T-helper 1 cell (primary cell): ENCODE measurements around the gene RIC1.
"Not testable (repeated sequence)": the region's sequence is repeated elsewhere in the genome, so short reads cannot be mapped to it uniquely, and the experiment has no call there.

Source experiments
- DNase-seq, 5 donors: peaks; one replicate each; pipeline ENCODE4 v3.0.0-alpha.2; 2012 to 2020
- total RNA-seq, 4 donors: gene quantifications; one replicate each; lab custom pipeline; 2026; lab: John Stamatoyannopoulos, UW

RIC1 gene, protein sequence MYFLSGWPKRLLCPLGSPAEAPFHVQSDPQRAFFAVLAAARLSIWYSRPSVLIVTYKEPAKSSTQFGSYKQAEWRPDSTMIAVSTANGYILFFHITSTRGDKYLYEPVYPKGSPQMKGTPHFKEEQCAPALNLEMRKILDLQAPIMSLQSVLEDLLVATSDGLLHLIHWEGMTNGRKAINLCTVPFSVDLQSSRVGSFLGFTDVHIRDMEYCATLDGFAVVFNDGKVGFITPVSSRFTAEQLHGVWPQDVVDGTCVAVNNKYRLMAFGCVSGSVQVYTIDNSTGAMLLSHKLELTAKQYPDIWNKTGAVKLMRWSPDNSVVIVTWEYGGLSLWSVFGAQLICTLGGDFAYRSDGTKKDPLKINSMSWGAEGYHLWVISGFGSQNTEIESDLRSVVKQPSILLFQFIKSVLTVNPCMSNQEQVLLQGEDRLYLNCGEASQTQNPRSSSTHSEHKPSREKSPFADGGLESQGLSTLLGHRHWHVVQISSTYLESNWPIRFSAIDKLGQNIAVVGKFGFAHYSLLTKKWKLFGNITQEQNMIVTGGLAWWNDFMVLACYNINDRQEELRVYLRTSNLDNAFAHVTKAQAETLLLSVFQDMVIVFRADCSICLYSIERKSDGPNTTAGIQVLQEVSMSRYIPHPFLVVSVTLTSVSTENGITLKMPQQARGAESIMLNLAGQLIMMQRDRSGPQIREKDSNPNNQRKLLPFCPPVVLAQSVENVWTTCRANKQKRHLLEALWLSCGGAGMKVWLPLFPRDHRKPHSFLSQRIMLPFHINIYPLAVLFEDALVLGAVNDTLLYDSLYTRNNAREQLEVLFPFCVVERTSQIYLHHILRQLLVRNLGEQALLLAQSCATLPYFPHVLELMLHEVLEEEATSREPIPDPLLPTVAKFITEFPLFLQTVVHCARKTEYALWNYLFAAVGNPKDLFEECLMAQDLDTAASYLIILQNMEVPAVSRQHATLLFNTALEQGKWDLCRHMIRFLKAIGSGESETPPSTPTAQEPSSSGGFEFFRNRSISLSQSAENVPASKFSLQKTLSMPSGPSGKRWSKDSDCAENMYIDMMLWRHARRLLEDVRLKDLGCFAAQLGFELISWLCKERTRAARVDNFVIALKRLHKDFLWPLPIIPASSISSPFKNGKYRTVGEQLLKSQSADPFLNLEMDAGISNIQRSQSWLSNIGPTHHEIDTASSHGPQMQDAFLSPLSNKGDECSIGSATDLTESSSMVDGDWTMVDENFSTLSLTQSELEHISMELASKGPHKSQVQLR (N-terminal part only)
- 49.2 to 66.5 (median 60.8) reads per million in 4 donors for total RNA-seq

DNA sequence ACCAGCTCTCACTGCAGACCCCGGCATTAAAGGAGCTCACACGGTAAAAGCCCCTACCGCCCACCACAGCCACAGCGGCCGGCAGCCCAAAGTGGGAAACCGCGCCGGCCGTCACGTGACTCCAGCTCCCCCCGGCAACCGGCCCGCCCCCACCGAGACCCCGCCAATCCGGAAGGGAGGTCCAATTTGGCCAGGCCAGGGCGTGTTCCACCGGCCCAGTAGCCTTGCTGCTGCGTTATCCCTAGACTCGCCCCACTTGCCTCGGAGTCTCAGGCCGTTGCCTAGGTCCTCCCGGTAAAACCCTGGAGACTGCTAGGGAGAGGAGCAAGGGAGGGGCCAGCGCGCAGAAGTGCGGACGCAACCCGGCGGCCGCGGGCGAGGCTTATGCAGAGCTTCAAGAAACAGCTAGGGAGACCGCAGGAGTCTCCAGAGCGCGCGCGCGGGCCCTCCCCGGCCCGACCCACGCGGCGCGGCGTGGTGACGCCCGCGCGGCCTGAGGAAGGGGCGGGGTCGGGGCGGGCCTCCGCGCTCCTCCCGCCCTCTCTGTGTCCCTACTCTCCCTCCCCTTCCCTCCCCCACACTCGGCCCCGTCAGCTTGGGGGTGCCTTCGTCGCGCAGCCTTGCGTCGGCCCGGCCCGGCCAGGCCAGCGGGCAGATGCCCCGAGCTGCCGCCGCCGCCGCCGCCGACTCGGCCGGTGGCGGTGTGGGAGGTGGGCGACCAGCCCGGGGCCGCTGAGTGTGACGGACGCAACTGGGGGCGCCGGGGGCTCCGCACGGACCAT is at the start of gene RIC1:
Gene RIC1, plus strand, starts transcription at position 578 of the 782 bp plus-strand sequence. Its CDS starts 203 bp downstream, at position 781.
- peak; percentile 77 to 96 (median 84) for DNase-seq

DNA sequence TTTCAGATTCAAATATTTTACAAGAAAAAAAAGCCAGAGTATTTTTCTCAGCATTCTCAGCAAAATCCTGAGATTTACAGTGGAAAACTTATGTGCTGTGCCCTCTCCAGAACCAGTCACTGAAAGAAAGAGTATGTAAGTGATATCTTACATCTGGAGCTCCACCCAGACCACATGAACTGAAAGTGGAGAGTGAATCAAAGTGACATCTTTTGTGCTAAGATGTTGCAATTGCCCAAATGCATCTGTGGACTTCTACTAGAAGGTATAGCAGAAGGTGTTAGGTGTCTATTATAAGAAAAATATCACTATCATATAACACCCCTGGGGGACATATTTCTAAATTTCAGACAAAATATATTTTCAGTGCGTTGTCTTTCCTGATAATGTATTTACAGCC is 49.0 kb upstream of the RIC1 start:
- DNase-seq = peak in 1 of 5 donors; percentile 30

DNA sequence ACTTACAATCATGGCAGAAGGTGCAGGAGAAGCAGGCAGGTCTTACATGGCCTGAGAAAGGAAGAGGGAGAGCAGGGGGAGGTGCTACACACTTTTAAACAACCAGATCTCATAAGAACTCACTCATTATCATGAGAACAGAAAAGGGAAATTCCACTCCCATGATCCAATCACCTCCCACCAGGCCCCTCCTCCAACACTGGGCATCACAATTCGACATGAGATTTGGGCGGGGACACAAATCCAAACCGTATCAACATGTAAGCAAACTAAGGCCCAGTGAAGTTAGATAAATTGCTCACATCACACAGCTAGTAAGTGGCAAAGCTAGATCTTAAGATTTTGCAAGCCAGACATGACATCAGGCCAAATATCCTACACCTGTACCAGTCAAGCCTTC is 48.3 kb upstream of the RIC1 start:
- no peak for DNase-seq

DNA sequence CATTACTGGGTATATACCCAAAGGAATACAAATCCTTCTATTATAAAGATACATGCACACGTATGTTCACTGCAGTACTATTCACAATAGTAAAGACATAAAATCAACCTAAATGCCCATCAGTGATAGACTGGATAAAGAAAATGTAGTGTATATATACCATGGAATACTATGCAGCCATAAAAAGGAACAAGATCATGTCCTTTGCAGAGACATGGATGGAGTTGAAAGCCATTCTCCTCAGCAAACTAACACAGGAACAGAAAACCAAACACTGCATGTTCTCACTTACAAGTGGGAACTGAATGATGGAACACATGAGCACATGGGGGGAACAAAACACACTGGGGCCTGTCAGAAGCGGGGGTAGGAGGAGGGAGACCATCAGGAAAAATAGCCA is 47.2 kb upstream of the RIC1 start:
- DNase-seq = not testable (repeated sequence)

DNA sequence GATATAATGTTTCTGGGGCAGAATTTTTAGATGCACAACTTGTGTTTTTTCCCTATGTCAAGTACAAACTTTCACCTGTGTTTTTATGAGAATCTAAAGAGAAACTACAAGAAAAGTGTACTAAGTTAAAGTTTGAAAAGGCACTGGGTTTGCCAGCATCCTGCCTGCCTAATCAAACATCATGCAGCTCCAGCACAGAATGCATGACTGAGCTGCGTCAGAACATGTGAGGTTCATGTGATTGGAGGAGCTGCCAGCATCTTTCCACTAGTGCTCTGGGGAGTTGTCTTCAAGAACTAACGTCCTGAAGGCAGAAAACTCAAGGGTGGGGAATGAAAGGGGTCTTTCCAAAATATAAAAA is 46.1 kb upstream of the RIC1 start:
- DNase-seq = peak in 2 of 5 donors; percentile 6 to 78

DNA sequence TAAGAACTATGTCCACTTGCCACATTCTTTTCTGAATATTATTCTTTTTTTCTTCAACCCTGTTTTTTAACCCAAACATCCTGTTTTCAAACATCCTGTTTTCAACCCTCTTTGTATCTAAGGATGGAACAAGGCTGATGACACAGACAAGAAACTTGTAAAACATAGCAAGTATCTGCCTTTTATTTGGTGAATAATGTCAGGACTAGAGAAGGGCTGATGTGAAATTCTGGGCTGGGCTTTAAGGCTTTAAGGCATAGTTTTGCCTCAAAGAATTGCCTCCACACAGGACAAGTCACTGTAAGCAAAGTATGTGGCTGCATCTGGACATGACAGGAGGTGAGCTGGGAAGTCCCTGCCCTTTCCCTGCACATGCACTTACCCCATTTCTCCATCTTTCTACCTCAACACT is 42.5 kb upstream of the RIC1 start:
- peak in 1 of 5 donors; percentile 81 for DNase-seq

DNA sequence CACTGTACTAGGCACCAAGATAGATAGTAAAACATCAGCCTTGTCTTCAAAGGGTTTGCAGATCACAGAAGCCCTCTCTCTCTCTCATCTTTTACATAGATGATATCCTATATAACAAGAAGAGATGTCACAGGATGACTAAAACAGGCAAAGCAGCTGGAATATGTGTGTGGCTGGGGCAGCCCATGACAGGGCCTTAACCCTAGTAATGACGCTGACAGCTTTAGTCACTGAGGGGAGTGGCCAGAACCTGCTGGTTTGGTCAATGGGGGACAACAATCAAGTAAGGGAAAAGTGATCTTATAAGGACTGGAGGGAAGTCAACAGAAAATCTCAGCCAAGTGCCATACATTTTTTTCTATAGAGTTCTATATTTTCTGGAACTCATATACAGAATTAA is 41.9 kb upstream of the RIC1 start:
- DNase-seq = peak in 1 of 5 donors; percentile 64

DNA sequence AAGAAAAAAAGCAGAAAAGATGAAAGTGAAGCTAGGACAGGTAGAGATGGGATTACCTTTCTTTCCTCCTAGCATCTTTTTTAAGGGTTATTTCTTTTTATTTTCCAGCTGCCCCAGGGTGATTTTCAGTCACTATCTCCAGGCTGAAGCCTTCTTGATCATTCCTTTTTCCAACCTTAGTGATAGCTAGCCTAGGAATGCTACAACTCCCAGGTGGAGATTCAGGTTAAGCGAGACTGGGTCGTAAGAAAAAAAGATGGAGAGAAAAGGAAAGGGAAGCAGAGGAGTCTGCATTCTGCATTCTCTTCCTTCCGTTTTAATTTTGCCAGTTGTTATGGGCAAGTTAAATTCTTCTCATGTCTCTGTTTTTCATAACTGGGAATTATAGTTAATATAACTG is 36.7 kb upstream of the RIC1 start:
- DNase-seq = no peak

DNA sequence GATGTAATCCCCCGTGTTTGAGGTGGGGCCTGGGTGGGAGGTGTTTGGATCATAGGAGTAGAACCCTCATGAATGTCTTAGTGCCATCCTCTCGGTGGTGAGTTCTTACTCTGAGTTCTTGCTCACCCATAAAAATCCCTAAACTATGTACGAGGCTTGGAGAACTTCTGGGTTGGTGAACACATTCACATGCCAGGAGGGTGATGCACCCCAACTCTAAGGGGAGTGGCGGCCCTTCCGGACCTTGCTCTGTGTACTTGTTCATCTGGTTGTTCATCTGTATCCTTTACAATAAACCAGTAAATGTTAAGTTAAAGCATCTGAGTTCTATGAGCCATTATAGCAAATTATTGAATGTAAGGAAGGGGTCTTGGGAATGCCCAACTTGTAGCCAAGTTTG is 36.0 kb upstream of the RIC1 start:
- DNase-seq = no peak

DNA sequence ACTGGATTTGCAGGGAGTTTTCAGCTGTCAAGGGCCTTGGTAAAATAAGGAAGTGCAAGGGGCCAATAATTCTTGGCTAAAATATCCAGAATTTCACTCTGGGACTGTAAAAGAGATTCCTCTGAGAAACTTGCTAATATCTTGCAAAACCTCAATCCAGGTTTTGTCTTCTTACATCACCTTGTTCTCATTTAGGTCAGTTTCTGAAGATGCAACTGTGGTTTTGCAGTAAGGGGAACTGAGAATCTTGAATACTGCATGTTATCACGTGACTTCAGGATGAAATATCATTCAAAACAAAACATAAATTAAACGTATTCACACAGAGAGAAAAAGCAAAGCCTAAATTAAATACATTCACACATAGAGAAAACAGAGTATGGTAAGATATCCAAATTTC is 35.0 kb upstream of the RIC1 start:
- peak in 1 of 5 donors; percentile 46 for DNase-seq

DNA sequence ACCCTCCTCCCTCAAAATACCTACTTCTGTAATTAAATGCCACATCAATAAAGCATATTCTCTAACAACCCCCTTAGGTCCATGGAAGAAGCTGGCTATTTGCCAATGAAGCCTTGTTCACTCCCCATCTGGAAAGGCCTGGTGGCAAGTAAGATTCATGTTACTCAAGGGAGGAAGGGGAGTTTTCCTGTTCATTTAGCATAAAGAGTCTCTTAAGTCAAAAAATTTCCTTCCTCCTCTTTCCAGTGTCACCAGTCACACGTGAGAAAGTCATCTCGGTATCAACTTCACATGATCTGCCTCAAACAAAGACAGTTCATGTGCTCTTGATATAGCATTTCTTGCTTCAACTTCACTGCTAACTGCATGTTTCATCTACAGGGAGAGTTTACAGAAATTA is 32.7 kb upstream of the RIC1 start:
- no peak for DNase-seq

DNA sequence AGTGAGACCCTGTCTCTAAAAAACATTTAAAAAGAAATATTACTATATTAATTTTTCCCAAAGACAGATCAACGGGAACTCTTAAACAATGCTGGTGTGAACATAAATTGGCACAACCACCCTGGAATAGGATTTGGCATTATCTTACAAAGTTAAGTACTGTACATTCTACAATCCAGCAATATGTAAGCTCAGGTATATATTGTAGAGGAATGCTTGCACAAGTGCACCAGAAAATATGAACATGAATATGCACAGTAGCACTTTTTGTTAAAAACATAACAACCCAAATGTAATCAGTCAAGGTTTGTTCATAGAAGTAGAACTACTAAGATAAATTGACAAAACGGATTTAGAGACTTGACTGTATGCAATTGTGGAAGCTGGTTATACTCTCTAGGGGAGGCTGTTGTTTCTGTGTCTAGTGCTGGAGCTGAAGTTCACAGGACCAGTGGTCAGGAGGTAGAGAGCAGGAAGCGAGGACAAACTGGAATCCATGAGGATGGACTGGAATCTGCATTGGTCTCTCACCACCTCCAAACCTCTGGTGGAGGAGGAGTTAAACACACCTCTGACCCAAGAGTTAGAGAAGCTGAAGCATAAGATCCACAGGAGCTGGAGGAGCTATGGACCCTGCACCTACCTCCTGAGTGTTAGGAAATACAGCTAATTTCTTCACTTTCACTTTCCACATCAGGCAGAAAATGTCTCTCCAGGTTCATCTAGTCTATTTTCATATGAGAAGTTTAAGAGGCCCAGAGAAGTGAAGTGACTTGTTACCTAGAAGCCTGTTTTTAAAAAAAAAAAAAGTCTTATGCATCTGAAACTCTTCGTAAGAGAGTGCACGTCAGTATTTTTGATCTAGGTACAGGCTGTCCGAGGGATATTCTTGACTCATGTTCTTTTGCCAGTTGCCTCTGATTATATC is 20.3 kb upstream of the RIC1 start:
- DNase-seq = no peak

DNA sequence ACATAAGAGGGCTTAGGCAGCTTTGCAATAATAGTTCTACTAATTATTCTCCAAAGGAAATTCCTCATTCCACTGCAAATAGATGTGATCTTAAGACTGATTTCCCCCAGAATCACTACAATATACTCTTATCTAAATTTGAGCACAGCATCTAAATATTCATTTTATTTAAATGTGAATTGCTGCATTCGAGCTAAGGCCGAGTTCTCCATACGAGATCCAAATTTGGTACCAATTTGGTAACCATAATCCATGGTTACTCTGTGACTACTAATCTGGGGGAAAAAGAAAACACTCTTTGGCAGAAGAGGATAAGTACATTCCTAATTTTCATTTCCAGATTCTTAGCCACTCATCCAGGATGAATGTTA is 19.7 kb upstream of the RIC1 start:
- no peak for DNase-seq

DNA sequence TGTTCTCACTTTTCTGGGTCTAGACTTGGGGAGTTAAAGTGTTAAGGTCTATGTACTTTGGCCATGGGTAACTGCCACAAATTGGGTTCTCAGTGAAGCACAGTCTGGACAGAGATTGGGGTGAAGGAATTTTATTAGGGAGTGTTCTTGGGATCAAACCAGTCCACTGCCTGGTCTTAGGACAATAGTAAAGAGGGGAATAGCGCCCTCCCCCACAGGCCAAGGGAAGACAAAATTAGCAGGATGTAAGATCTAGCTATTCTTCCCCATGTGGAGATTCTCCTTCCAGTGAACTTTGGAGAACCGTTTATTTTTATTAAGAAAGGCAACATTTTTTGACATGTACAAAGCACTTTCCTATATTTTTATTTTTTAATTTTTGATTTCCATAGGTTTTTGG is 18.4 kb upstream of the RIC1 start:
- DNase-seq = no peak

DNA sequence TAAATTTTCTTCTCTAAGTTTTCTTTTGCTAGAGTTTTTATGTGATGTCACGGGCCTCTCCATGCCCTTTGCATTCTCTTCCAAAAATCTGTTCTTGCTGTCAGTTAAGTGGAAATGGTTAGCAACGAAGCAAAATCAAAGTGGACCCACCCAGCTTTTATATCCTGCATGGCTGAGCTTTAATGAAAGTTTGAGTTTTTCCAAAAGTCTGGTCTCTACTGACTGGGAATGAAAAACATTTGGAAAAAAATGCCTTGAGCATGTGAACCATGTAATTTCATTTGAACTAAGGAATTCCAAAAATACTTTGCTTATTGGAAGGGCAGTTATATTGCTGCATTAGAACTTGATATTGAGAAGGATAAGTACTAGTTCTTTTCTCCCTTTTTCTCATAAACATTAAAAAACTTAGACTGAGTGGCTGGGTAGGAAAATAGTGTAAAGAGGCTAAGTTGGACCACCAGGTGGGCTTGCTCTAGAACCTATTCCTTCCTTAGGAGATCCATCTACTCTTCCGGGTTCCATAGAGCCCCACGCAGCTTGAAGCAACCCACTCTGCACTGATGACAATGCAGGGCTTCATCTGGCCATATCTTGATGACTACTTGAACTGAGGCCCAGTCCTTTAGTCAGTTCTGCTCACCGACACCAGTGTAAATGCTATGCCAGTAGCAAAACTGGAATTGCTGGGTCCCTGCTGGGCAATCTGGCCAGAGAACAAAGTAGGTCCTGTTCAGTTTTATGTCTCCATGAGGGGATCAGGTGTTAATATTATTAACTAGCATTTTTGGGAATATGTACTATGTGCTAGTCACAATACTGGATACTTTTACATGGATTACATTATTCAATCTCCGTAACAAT is 17.4 kb upstream of the RIC1 start:
- no peak for DNase-seq

DNA sequence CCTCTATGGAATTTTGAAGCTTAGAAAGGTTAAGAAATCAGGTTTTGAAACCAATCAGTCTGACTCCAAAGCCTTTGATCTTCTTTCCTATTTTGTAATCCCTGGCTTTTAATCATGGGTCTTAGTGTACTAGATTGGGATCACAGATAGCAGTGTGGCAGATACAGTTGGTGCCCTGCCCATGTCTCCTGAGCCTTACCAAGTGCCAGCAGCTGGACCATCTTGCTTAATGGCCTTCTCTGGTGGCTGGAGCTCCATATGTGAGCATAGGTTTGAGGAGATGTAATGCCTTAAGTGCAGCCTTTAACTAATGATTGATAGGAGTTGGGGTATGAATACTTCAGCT is 16.7 kb upstream of the RIC1 start:
- no peak for DNase-seq

DNA sequence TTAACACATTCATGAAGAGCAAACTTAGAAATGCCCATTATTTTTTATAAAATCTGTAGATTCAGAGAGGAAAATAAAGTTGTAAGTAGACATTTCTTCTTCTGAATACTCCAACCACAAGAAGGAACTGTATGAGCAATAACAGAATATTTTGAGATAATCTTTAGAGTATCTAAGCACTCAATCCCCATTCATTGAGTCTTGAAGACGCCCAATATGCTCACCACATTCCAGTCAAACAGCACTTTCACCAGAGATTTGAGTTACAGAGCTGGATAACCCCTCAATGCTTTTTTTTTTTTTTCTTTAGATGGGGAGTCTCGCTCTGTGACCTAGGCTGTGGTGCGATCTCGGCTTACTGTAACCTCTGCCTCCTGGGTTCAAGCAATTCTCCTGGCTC is 14.7 kb upstream of the RIC1 start:
- DNase-seq = no peak

DNA sequence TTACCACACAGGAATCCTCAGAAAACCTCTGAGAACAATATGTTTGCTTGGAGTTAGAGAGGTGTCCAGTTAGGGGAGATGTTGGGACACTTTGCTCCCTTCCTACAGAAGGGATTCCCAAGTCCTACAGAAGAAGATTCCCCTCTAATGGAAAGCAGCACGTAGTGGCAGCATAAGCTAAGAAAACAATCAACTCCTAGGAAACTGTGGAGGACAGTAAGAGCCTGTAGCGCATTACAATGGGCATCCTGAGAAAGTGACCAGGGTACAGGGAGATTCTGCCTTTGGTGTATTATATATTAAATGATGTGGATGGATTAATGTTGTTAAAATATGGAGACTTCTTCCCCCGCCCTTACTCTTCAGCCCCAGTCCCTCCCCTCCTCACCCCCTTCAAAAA is 13.9 kb upstream of the RIC1 start:
- DNase-seq = no peak

DNA sequence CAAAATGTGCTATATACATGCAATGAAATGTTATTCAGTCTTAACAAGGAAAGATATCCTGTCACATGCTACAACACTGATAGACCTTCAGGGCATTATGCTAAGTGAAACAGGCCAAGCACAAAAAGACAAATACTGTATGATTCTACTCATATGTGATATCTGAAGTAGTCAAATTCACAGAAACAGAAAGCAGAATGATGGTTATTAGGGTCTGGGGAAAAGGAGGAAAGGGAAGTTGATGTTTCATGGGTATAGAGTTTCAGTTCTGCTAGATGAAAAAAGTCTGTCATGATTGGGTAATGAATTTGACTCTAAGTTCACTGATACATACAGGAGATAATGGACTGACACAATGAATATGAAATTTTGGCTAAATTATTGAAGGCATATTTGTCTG is 11.2 kb upstream of the RIC1 start:
- peak in 1 of 5 donors; percentile 63 for DNase-seq

DNA sequence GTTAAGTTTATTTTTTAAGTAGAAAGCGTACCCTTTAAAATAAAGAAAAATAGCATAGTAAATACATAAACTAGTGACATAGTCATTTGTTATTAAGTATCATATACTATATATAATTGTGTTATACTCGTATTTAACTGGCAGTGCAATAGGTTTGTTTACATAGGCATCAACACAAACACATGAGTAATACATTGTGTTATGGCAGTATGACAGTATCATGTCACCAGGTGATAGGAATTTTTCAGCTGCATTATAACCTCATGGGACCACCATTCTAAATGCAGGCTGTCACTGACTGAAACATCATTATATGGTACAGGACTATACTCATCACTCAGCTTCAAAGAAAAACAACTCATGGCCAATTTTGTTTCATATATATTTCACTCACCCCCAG is 8.4 kb upstream of the RIC1 start:
- no peak for DNase-seq
